IPS DF 6.9 (cell line): ENCODE results near the gene KCNJ10.

ENCODE experiments used
- DNase-seq: peaks from one replicate; pipeline ENCODE4 v3.0.0-alpha.2; 2013; ENCODE audit warnings: low read depth, low spot score
- H3K27ac ChIP-seq: one replicate; pipeline ENCODE4 v1.5.1; 2013; ENCODE audit warnings: low read length, control low read depth
- H3K27me3 ChIP-seq: 2 replicates; pipeline ENCODE4 v1.6.1; 2013; ENCODE audit warnings: mild to moderate bottlenecking, low read length; ENCODE audit not compliant: control insufficient read depth, insufficient read depth
- H3K36me3 ChIP-seq: 2 replicates; pipeline ENCODE4 v1.6.1; 2013; ENCODE audit warnings: low read length; ENCODE audit not compliant: control insufficient read depth, insufficient read depth
- H3K4me1 ChIP-seq: 2 replicates; pipeline ENCODE4 v1.6.1; 2013; ENCODE audit warnings: low read length; ENCODE audit not compliant: control insufficient read depth, insufficient read depth
- H3K4me3 ChIP-seq: 2 replicates; pipeline ENCODE4 v1.5.1; 2013; ENCODE audit warnings: mild to moderate bottlenecking, low read length
- H3K9me3 ChIP-seq: 2 replicates; pipeline ENCODE4 v1.6.1; 2013; ENCODE audit warnings: low read length, inconsistent platforms; ENCODE audit not compliant: control insufficient read depth, insufficient read depth
- WGBS: extraction: QIAGEN DNeasy Blood & Tissue Kit; methylation state at CpG from one replicate; pipeline ENCODE4 v1.1.7; 2013; ENCODE audit warnings: mixed read lengths, missing lambda C conversion rate; ENCODE audit not compliant: insufficient read length, insufficient coverage; 5-methylcytosine and 5-hydroxymethylcytosine counted together

Gene KCNJ10

GRCh38 chr1:160071289-160071688 lies 1.3 kb upstream of the KCNJ10 start:
- Histone ChIP-seq H3K27ac (no peak overlapping the region), H3K9me3 (no peaks in the 10 kb centered on the region), H3K4me1 (peaks cover 5% of the 10 kb centered on the region; the same call in 1 of the 2 replicates), H3K27me3 (peaks cover 2% of the 10 kb centered on the region; the same call in 1 of the 2 replicates), H3K36me3 (no peaks in the 10 kb centered on the region), H3K4me3 (no peak overlapping the region)
- no CpG with 5 or more reads among the region's 5 CpGs for WGBS
- DNase-seq, result no peak

- Histone ChIP-seq H3K4me1 (peaks cover 5% of the 10 kb centered on the region; the same call in 1 of the 2 replicates), H3K4me3 (peak overlapping the region; percentile 80), H3K9me3 (no peaks in the 10 kb centered on the region), H3K27ac (no peak overlapping the region), H3K27me3 (peaks cover 2% of the 10 kb centered on the region; the same call in 1 of the 2 replicates), H3K36me3 (no peaks in the 10 kb centered on the region)
- no peak for DNase-seq
- WGBS, result no CpG with 5 or more reads among the region's 46 CpGs
These were observed 543 bp upstream of the KCNJ10 start for GRCh38 chr1:160070243-160071163.

GRCh38 chr1:160068225-160068624 lies 1.7 kb downstream of the KCNJ10 start:
- no CpG with 5 or more reads among the region's 5 CpGs for WGBS
- Histone ChIP-seq H3K27me3 (peaks cover 2% of the 10 kb centered on the region; the same call in 1 of the 2 replicates), H3K36me3 (no peaks in the 10 kb centered on the region)

GRCh38 chr1:160066829-160067745 lies 2.9 kb downstream of the KCNJ10 start:
- no peak for DNase-seq
- WGBS, result no CpG with 5 or more reads among the region's 6 CpGs
- H3K27me3 ChIP-seq, result peaks cover 2% of the 10 kb centered on the region; the same call in 1 of the 2 replicates

More at GRCh38 chr1:160068225-160068624, 1.7 kb downstream of the KCNJ10 start:
- Histone ChIP-seq H3K9me3 (no peaks in the 10 kb centered on the region), H3K4me1 (peaks cover 5% of the 10 kb centered on the region; the same call in 1 of the 2 replicates), H3K27ac (no peak overlapping the region), H3K4me3 (no peak overlapping the region)
- DNase-seq, result no peak

GRCh38 chr1:160064746-160065145 lies 5.2 kb downstream of the KCNJ10 start:
- Histone ChIP-seq H3K27me3 (no peaks in the 10 kb centered on the region), H3K4me1 (peaks cover 12% of the 10 kb centered on the region), H3K4me3 (no peak overlapping the region), H3K27ac (no peak overlapping the region), H3K9me3 (no peaks in the 10 kb centered on the region), H3K36me3 (no peaks in the 10 kb centered on the region)
- no peak for DNase-seq
- WGBS, result no CpG with 5 or more reads among the region's 3 CpGs

More at GRCh38 chr1:160066829-160067745, 2.9 kb downstream of the KCNJ10 start:
- H3K36me3 ChIP-seq, result no peaks in the 10 kb centered on the region
- H3K9me3 ChIP-seq, result no peaks in the 10 kb centered on the region
- no peak overlapping the region for H3K4me3 ChIP-seq
- peaks cover 6% of the 10 kb centered on the region for H3K4me1 ChIP-seq
- H3K27ac ChIP-seq, result no peak overlapping the region

GRCh38 chr1:160064164-160064563 lies 5.8 kb downstream of the KCNJ10 start:
- Histone ChIP-seq H3K27ac (no peak overlapping the region), H3K36me3 (no peaks in the 10 kb centered on the region), H3K27me3 (no peaks in the 10 kb centered on the region), H3K4me3 (no peak overlapping the region), H3K9me3 (no peaks in the 10 kb centered on the region), H3K4me1 (peaks cover 12% of the 10 kb centered on the region)
- no CpG with 5 or more reads among the region's 3 CpGs for WGBS
- no peak for DNase-seq

- Histone ChIP-seq H3K9me3 (no peaks in the 10 kb centered on the region), H3K4me1 (peaks cover 12% of the 10 kb centered on the region), H3K27me3 (no peaks in the 10 kb centered on the region), H3K36me3 (no peaks in the 10 kb centered on the region), H3K4me3 (no peak overlapping the region), H3K27ac (no peak overlapping the region)
- no CpG with 5 or more reads among the region's 5 CpGs for WGBS
- DNase-seq, result no peak
These were observed 6.8 kb downstream of the KCNJ10 start for GRCh38 chr1:160063176-160063575.

- DNase-seq, result no peak
- Histone ChIP-seq H3K4me3 (no peak overlapping the region), H3K27ac (no peak overlapping the region), H3K36me3 (no peaks in the 10 kb centered on the region), H3K4me1 (peaks cover 8% of the 10 kb centered on the region), H3K27me3 (no peaks in the 10 kb centered on the region), H3K9me3 (no peaks in the 10 kb centered on the region)
- WGBS, result no CpG with 5 or more reads among the region's 6 CpGs
These were observed 7.8 kb downstream of the KCNJ10 start for GRCh38 chr1:160062230-160062532.

GRCh38 chr1:160061369-160062229 lies 8.4 kb downstream of the KCNJ10 start:
- Histone ChIP-seq H3K27ac (no peak overlapping the region), H3K9me3 (no peaks in the 10 kb centered on the region), H3K4me1 (peaks cover 7% of the 10 kb centered on the region), H3K4me3 (no peak overlapping the region), H3K27me3 (no peaks in the 10 kb centered on the region), H3K36me3 (no peaks in the 10 kb centered on the region)
- DNase-seq, result no peak
- no CpG with 5 or more reads among the region's 15 CpGs for WGBS
